Ureter (tissue), 1 donor: ENCODE measurements around the gene ARHGEF2. TPM values are rescaled to one million over a fixed set of nuclear protein-coding genes. Genes with fewer than 3 reads are reported as not detected.

ENCODE experiments used
- DNase-seq: peaks from one replicate; pipeline ENCODE4 v3.0.0-alpha.2; 2020; ENCODE audit warnings: low spot score
- total RNA-seq: library from RNA; stranded (reverse); gene quantifications from one replicate; pipeline ENCODE4 v1.2.4, GENCODE V29; 2023
- donor health status: DM: yes; HTN: yes; CAD: no.

ARHGEF2 gene
- total RNA-seq, 1 donor from 2014 or later, result 104 TPM

DNA sequence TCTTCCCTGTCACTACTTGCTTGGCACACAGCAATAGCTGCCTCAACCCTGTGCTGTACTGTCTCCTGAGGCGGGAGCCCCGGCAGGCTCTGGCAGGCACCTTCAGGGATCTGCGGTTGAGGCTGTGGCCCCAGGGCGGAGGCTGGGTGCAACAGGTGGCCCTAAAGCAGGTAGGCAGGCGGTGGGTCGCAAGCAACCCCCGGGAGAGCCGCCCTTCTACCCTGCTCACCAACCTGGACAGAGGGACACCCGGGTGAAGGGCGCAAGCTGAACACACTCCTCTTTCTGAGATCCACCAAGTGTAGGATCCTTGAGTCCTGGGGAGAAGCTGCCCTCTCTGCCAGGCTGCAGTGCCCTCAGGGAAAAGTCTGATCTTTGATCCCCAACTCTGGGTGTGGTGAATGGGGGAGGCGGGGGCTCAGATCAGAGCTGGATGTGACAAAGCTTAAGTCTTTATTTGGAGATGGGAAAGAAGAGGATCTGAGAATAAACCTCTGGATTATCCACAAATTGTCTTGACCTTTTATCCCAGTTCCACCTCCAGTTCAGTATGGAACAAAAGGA lies 35.7 kb downstream of the ARHGEF2 start:
- DNase-seq, result no peak

- DNase-seq, result no peak
Measured at GRCh38 chr1:155941845-155942531, 36.4 kb downstream of the ARHGEF2 start.

- DNase-seq, result no peak
Measured at GRCh38 chr1:155940993-155941844, 37.1 kb downstream of the ARHGEF2 start, which contains the start of gene RXFP4. Gene RXFP4, plus strand, starts transcription at chr1:155941638. Its CDS starts 72 bp downstream, at chr1:155941710.

- no peak for DNase-seq
Measured at GRCh38 chr1:155940482-155940992, 37.8 kb downstream of the ARHGEF2 start.

GRCh38 chr1:155938220-155938627 lies 40.1 kb downstream of the ARHGEF2 start:
- DNase-seq, result peak; percentile 45

GRCh38 chr1:155934936-155935590 lies 43.3 kb downstream of the ARHGEF2 start:
- DNase-seq, result peak; percentile 46

GRCh38 chr1:155934097-155934935 lies 44.0 kb downstream of the ARHGEF2 start, which contains the start of gene KHDC4:
Gene KHDC4, minus strand, starts transcription at chr1:155934413. Its CDS starts 40 bp downstream, at chr1:155934373.
- DNase-seq, result peak; percentile 97

DNA sequence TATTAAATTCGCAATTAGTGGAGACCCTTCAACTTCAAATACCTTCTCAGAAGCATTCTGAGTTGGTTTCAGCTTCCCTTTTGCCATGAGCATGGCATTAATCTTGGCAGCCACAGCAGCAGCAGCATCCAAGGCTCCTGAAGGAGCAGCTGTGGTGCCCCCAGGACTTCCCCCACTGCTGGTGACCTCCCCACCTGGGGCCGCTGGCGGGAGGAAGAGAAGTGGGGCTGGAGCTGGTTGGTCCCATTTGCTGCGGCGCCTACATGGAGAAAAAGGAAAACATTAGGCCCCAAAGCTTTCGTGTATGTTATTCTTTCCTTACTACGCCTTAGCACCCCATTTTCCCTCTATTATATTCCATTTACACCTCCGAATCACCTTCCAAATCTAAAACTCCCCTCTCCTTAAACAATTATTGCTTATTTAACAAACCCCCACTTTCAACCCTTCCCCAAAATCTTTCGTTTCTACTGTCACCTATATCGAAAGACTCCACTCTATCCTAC lies 44.7 kb downstream of the ARHGEF2 start:
- peak; percentile 43 for DNase-seq

DNA sequence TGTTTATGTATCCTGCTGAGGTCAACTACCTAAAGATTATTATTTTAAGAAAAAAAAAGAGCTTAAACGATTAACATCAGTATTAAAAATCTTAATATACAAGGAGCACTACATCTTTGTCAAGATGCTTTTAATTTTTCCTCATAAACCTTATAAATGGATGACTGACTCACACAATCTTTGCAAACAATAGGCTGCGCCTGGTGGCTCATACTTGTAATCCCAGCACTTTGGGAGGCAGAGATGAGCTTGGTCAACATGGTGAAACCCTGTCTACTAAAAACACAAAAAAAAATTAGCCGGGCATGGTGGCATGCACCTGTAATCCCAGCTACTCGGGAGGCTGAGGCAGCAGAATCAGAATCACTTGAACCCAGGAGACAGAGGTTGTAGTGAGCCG lies 45.9 kb downstream of the ARHGEF2 start:
- peak; percentile 4 for DNase-seq

DNA sequence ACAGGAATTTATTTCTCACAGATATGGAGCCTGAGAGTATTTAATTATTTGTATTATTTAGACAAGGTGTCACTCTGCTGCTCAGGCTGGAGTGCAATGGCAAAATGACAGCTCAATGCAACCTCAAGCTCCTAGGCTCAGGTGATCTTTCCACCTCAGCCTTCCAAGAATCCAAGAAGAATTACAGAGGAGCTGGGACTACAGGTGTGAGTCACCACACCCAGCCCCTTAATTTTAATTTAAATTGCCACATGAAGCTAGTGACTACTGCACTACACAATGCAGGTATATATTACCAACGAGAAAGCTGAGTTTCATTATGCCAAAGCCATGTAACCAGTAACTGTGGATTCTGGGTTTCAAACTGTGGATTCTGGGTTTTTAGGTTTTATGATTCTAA lies 46.3 kb downstream of the ARHGEF2 start:
- DNase-seq, result no peak

DNA sequence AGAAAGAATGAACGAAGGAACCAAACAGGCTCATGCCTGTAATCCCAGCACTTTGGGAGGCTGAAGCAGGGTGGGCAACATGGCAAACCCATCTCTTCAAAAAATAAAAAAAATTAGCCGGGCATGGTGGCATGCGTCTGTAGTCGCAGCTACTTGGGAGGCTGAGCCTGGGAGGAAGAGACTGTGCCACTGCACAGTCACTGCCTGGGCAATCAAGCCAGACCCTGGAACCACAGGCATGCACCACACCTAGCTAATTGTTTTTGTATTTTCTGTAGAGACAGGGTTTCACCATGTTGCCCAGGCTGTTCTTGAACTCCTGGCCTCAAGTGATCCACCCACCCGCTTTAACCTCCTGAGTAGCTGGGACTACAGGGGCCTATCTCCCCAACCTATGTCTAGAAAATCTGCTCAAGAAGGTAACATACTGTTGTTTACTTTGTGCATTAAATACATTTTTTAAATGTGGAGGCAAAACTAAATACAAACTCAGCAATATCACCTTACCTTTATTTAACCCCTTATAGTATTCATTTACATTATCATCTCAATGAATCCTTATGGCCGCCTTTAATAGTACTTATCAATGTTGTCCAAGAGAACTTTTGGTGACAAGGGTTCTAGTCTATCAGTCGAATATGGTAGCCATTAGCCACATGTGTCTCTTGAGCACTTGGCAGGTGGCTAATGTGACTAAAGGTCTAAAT lies 46.9 kb downstream of the ARHGEF2 start:
- DNase-seq, result peak; percentile 43

GRCh38 chr1:155930725-155931124 lies 47.6 kb downstream of the ARHGEF2 start:
- DNase-seq, result peak; percentile 10

- DNase-seq, result no peak
Measured at GRCh38 chr1:155929057-155929456, 49.3 kb downstream of the ARHGEF2 start.

DNA sequence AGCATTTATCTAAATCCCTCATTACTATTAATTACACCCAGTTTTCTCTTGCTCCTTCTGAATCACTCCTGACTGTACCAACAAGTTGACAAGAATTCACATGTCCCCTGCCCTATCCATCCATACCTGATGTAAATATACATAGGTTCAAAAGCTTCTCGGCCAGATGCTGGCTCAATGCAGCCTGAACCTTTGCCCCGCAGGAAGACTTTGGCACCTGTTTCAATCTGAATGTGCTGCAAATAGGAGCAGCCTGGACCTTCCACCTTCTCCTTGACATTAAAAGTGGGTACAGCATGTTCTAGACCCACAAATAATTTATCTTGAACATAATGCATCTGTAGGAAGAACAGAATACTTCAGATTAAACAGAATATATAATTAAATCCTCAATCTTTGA lies 52.8 kb downstream of the ARHGEF2 start:
- DNase-seq, result no peak

DNA sequence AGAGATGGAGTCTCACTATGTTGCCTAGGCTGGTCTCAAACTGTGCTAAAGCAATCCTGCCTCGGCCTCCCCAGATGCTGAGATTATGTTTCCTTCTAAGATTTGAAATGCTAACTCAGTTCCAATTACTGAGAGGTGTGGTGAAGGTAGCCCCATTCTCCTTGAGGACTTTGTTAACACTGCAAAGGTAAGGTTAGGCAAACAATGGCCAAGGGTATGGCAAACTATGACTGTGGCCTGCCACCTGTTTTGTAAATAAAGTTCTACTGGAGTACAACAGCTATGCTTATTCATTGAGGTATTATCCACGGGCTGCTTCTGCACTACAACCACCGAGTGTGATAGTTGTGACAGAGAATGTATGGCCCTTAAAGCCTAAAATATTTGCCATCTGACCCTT lies 57.6 kb downstream of the ARHGEF2 start:
- DNase-seq, result no peak

DNA sequence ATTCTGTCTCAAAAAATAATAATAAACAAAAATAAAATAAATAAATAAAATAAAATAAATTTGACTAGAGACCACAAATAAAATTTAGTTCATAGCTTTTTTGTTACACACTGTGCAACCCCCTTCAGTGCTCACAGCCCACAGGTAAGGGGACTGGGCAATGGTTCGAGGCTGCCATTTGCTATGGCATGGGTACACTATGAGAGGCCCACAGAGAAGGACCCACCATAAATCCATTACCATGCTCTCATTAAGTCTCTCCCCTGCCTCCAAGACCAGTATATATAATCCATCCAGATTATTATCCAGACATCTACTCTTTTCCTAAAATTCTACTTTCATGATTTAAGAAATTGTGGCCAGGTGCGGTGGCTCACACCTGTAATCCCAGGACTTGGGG lies 58.5 kb downstream of the ARHGEF2 start:
- no peak for DNase-seq

DNA sequence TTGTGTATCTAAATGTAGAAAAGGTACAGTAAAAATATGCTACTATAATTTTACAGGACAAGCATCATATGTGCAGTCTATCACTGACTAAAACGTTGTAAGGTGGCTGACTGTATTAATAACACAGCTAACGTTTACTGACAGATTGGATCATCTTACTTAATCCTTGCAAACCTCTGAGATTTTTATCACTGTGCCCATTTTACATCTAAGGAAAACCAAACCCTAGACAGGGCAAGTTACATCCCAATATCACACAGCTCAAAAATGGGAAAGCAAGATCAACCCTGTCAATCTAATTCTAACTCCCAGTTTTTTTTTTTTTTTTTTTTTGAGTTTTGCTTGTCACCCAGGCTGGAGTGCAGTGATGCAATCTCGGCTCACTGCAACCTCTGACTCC lies 59.7 kb downstream of the ARHGEF2 start:
- DNase-seq, result no peak

GRCh38 chr1:155913969-155914757 lies 64.2 kb downstream of the ARHGEF2 start:
- DNase-seq, result no peak

DNA sequence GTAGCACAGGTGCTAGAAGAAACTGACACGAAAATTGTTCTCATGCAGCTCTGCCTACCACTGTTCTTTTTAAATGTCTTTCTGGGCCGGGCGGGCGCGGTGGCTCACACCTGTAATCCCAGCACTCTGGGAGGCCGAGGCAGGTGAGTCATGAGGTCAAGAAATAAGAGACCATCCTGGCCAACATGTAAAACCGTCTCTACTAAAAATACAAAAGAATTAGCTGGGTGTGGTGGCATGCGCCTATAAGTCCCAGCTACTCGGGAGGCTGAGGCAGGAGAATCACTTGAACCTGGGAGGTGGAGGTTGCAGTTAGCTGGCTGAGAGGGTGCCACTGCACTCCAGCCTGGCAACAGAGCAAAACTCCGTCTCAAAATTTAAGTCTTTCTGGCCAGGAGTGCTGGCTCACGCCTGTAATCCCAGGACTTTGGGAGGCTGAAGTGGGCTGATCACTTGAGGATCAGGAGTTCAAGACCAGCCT lies 66.3 kb downstream of the ARHGEF2 start:
- DNase-seq, result no peak
